ENCODE results near the gene PRCP.

GRCh38 chr11:82932564-82932963 lies 32.3 kb upstream of the PRCP start:
- TF ChIP-seq POLR2A (IDR thresholded peaks at IDR 0.05; ENCODE audit: low read depth, low read length) (no peak), POLR2AphosphoS5 (IDR thresholded peaks at IDR 0.05; ENCODE audit: low read depth, low read length) (no peak), TAF1 (IDR thresholded peaks at IDR 0.05; ENCODE audit: borderline replicate concordance, low read depth, low read length) (no peak)
